Stimulated activated CD8-positive, alpha-beta memory T cell treated with anti-CD3 and anti-CD28 coated beads, Interleukin-12 subunit alpha, Interleukin-12 subunit beta, amount 100 ng/mL, for 4 hours (primary cell): ENCODE data around the gene CYTL1.
"Not testable (repeated sequence)": the region's sequence is repeated elsewhere in the genome, so short reads cannot be mapped to it uniquely, and the experiment has no call there.

Experiments used
- DNase-seq: peaks from one replicate; pipeline ENCODE4 v3.0.0-alpha.2; 2020; ENCODE audit warnings: low read depth

Gene CYTL1

GRCh38 chr4:4996935-4997334 lies 22.3 kb downstream of the CYTL1 start:
- not testable (repeated sequence) for DNase-seq

DNA sequence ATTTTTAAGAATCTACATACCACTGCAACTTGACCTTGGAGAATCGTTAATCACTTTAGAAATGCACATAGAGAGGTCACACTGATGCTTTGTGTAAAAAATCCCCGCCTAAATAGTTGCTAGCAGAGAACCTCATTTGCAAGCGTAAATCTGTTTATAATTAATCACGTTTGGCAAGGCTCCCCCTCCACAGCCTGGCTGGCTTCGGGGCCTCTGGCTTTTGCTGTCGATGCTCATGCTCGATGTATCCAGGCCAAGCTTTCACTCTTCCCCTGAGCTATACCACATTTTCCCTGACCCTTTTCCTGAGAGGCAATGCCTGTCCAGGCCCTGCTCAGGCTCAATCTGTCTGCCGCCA lies 23.4 kb downstream of the CYTL1 start:
- no peak for DNase-seq

- no peak for DNase-seq
These were observed 24.0 kb downstream of the CYTL1 start for GRCh38 chr4:4995103-4995907.

DNA sequence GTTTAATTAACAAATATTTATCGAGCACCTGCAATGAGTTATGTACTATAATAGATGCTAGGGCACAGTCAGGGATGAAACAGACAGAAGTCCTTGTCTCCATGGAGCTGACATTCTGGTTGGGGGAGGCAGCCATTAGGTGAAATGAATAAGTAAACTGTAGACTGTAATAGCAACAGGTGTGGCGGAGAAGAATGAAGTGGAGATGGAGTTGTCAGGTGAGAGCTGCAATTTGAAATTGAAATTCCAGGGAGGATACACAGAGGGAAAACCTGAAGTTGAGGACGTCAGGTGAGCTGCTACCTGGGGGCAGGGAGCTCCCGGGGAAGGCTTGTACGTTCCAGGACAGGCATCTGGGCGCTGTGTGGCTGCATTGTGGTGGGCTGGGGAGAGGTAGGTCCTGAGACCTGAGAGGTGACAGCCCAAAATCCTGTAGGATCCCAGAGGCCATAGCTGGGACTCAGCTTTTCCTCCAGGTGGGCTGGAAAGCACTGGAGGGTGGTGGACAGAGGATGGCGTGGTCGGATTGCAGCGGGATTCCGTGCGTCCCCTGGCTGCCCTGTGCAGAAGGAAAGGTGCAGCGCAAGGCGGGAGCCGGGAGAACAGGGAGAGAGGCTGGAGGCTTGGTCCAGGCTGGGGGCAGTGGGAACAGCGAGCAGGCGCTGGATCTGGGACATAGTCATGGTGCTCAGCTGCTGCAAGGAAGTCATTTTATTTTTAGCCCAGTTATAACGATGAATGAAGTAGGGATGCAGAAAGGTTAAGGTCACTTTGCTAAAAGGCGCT lies 24.8 kb downstream of the CYTL1 start:
- DNase-seq, result no peak

- no peak for DNase-seq
These were observed 26.4 kb downstream of the CYTL1 start for GRCh38 chr4:4992833-4993232.

GRCh38 chr4:4991541-4992099 lies 27.6 kb downstream of the CYTL1 start:
- DNase-seq, result no peak

DNA sequence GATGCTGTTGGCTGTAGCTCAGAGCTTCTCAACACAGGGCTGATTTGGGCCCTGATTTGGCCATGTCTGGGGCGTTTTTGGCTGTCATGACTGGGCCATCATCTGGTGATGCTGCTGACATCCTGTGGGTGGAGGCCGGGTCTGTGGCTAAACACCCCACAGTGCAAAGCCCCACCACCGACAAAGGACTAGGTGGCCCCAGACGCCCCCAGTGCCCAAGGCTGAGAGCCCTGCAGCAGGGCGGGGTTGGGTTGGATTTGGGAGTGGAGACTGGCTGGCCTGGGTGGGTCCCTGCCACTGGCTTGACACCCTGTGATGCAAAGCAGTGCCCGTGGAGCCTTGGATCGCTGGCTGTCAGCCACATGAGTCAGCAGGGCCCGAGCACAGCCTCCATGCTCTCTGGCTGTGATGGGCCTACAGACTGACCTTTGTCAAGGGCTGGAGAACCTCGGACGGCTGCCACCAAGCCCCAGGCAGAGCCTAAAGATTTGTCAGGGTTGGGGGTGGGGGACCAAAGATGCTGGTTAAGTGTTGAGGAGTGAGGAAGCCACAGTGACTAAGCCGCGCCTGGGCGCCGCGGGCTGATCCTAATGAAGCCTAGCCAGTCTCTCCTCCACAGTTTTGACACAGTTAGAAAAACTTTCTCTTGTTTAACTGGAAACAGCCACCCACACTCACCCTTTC lies 28.3 kb downstream of the CYTL1 start:
- no peak for DNase-seq

DNA sequence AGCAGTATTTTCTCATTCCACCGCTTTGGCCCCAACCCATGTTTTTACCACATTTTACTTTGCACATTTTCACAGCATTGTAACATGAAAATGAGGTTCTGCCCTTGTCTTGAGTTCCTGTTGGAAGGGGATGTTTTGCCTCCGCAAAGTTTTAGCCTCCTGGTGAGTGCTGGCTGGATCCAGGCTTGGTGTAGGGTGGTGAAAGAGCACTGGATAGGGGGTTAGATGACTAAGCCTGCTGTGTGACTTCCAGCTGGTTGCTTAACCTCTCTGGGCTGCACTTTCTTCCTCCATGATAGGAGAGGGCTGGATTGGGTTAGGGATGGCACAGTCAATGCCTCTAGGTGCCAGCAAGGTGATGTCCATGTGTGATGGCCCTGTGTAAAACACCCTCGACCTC lies 28.9 kb downstream of the CYTL1 start:
- DNase-seq, result no peak

DNA sequence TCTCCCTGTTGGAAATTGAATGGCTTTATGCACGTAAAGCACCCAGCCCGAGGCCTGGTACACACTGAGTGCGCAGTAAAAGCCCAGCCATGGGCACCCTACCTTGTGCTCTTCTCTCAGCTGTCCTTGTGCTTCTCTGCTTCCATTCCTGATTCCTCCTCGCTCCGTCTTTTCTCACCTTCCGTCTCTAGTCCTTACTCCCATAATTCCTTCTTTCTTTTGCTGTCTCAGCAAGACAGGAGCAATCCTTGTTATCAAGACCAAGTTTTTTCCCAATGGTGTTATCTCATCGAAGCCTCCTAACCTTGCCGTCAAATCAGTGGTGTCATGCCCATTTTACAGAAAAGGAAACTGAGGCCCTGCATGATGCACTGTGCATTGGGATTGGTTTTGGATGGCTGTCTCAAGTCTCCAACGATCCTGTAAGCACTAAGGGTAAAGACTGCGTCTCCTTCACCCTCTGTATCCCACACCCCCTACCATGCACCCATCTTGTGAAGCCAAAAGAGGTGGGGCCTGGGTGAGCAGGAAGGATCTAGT lies 30.1 kb downstream of the CYTL1 start:
- DNase-seq, result no peak

GRCh38 chr4:4987656-4988055 lies 31.6 kb downstream of the CYTL1 start:
- no peak for DNase-seq

DNA sequence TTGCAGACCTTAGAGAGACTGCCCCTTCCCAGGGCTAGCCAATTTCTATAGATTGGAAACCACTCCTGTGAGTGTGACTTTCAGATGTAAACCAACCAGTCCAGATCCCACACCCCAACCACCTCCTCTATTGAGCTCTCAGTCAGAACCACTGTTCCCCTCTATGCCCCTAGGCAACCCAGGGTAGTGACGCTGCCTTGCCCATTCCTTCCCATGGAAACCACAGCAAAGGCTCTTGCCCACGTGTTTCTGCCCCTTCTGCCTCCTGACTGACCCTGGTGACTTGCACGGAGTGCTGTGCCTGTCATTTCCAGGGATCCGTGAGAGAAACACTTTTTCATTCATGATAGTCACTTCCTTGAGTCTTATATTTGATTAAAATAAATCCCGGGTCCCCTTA lies 32.4 kb downstream of the CYTL1 start:
- no peak for DNase-seq

DNA sequence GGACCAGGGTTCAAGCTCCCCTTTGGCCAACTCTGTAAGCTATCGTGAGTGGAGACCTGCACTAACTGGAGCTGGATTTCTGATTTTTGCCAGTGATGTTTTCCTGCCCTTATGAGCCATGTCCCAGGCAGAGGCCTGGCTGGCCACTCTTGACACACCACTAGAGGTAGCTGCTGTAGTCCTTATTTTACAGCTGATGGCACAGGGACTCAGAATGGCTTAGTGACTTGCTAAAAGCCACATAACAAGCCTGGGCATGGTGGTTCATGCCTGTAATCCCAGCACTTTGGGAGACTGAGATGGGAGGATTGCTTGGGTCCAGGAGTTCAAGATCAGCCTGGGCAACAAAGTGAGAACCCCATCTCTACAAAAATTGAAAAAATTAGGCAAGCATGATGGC lies 33.4 kb downstream of the CYTL1 start:
- no peak for DNase-seq

- no peak for DNase-seq
These were observed 34.2 kb downstream of the CYTL1 start for GRCh38 chr4:4985036-4985435.

GRCh38 chr4:4984186-4984585 lies 35.1 kb downstream of the CYTL1 start:
- no peak for DNase-seq

DNA sequence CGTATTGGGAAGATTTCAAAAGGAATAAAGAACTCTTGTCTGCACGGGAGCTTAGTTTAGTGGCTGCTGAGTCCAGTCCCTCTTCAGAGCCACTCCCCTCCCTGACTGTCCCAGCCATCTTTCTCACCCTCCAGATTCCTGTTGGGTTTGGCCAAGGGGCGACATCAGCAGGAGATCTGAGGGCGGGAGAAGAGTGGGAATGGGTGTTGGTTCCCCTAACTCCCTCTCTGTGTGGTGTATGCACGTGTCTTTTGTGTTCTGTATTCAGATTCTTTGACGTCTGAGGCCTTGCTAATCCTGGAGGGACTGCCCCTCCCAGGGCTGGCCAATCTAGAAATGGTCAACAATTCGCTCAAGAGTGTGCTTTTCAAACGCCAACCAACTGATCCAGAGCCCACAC lies 37.4 kb downstream of the CYTL1 start:
- no peak for DNase-seq

GRCh38 chr4:4981427-4981826 lies 37.8 kb downstream of the CYTL1 start:
- no peak for DNase-seq

DNA sequence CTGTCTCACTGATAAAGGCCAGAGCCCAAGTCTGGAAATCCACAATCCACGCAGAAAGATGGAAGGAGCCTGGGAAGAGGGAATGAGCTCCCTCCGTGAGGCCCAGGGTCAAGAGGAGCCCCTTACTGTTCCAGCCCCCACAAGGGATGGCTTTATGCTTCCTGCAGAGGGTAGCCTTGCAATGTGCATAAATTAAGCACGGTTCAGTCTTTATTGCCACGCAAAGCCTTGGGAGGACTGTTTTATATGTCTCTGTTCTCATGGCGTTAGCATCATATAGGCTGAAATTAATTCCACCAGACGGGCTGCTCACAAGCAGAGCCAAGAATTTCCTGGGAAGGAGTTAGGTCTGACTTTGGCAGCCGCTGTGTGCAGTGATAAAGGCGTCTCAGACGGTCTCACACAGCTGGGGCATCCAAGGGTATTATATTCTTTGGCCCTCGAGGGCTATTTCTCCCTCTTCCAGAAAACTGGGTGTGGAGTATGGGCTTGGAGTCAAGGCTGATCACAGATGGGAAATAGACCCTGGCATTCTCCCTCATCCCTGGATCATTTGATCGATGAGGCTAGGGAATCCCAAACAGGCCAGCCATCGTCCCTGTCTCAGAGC lies 38.5 kb downstream of the CYTL1 start:
- DNase-seq, result no peak

DNA sequence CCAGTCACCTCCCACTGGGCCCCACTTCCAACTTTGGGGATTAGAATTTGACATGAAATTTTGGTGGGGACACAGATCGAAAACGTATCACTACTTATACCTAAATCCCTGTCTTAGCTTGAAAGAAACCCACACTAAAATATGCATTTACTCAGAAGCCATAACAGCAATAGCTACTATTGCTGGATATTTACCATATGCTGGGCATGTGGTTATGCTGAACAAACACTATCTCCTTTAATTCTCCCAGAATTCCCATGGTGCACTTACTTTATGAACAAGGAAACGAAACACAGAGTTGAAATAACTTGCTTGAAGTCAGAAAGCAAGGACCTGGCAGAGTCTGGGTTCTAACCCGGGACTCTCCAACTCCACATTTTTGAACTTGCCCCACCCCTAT lies 39.3 kb downstream of the CYTL1 start:
- DNase-seq, result no peak

DNA sequence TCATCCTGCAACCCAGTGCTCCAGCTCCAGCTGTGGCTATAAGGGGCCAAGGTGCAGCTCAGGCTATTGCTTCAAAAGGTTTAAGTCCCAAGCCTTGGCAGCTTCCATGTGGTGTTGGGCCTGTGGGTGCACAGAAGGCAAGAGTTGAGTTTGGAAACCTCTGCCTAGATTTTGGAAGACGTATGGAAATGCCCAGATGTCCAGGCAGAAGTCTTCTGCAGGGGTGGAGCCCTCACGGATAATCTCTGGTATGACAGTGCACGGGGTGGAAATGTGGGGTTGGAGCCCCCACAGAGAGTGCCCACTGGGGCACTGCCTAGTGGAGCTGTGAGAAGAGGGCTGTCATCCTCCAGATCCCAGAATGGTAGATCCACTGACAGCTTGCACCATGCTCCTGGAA lies 44.5 kb downstream of the CYTL1 start:
- DNase-seq, result no peak

DNA sequence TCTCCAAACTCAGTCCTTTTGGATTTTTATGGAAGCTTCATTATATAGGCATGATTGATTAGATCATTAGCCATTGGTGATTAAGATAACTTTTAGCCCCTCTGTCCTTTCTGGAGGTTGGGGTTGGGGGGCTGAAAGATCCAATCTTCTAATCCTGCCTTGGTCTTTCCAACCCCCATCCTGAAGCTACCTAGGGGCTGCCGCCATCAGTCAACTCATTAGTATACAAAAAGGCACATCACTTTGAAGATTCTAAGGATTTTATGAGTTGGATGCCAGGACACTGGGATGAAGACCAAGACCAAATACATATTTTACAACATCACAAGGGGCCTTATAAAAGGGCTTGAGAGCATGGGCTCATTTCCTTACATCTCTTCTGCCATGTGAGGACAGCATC lies 47.5 kb downstream of the CYTL1 start:
- DNase-seq, result no peak

GRCh38 chr4:4969298-4969697 lies 50.0 kb downstream of the CYTL1 start:
- no peak for DNase-seq

GRCh38 chr4:4968161-4968725 lies 51.0 kb downstream of the CYTL1 start:
- no peak for DNase-seq
